CD1c-positive myeloid dendritic cell (primary cell): Measurements from ENCODE around the gene NRG2.

Experiments
- DNase-seq: peaks from one replicate; pipeline ENCODE4 v3.0.0-alpha.2; 2016; ENCODE audit errors: extremely low spot score

NRG2 gene

DNA sequence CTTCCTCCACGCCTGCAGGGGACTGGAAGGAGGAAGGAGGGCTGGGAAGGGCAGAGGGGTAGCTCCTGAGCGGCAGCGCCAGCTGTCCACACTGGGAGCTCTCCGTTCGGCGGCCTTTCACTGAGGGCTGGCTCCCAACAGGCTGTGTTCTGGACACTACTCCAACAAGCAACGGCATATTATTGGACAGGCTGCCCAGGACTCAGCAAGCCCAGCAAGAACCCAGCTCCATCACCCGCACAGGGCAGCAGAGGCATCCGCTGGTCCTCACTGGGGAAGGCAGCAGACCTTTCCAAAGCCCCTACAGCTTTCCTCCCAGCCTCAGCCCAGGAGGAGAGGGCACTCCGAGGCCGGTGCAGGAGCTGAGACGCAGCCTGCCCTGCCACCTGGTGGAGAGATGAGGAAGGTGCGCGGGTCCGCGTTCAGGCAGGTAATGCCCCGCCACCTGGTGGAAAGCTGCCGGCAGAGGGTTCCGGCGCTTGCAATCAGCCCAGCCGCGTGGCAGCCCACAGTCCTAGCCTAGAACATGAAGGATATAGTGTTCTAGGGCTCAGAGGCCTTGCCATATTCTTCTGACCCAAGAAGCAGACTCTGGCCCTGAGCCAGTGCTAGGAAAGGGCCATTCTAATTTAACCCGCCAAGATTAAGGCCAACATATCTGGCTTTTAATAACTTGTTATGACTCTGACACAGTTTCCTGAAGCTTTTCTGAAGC lies 74.4 kb downstream of the NRG2 start:
- peak; percentile 86 for DNase-seq

DNA sequence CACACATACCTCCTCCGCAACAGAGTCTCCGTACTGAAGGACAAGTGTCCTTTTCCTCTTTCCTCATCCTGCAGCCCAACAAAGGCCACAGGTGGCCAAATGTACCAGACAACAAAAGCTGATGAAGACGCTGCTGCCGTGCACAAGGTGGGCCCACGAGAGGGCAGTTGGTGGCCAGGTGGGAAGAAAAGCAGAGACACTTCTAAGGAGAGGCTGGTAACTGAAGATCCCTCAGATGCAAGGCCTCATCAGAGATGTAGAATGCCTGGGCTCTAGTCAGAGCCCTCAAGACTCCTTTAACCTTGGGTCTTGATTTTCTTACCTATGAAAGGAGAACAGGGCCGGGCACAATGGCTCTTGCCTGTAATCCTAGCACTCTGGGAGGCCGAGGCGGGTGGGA lies 75.7 kb downstream of the NRG2 start:
- no peak for DNase-seq

DNA sequence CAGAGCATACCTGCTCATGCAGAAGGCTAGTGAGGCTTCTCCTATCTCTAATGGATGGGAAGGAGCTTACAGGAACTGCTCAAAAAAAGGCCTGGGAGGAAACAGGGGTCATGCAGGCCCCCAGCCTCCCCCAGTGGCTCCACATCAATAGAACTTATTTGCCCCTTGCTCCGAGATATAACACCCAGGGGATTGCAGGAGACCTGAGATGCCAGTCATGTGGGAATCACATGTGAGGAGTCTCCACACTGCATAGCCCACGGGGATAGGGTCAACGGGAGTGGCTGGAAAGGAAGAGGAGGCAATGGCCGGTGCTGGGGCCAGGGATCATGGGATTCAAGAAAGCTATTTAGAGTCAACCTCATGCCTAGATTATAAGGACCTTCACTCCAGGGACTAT lies 76.2 kb downstream of the NRG2 start:
- no peak for DNase-seq

DNA sequence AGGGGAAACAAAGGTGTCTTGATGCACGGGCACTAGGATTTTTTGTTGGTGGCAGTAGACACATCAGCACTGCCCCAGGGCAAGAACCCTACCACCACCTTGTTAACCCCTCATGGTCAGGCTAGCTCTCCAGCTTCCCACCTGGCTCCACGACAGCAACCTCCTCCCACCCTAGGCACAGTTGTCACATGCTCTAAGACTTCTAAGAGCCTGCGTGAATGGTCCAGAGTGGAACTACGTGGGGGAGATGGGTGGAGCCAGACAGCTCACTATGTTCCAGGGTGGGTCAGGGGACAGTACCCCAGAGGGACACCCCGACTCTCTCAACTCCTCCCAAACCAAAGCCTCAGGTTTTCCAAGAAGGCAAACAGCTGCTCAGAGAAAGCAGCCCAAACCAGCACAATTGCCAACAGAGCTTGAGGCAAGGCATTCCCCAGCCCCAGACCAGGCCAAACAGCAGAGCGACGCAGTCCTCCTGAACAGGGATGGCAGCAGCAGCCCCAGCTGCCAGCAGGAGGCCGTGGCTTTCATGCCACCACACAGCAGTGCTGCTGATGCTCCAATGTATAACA lies 78.0 kb downstream of the NRG2 start:
- DNase-seq, result no peak

DNA sequence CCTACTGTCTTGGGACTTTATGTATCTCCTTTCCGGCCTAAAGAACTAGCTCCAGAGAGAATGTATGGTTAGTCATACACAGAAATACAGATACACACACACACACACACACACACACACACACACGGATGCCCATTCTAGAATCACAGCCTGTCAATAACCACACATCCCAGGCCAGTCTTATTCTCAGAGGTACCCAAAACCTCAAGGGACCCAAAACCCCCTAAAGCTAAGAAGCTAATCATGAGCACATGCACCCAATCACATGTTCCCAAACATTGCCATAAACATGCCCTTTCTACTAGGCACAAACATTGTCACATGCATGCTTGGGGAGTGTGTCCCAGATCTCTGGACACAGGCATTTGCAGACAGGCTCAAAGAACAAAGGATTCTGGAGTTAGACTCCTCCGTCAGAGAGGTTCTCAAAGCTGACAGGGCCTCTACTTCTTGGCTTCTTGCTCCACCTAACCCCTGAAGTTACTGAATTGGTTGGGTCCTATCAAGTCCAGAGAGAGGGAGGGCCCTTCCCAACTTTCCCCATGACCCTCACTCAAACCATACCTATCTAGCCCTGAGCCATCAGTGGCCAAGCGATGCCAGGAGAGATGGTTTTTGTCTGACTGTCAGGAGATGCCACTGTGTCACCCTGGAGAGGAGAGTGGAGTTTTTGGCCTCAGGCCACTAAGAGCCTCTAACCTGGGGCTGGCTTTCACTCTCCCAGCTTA lies 78.7 kb downstream of the NRG2 start:
- no peak for DNase-seq

DNA sequence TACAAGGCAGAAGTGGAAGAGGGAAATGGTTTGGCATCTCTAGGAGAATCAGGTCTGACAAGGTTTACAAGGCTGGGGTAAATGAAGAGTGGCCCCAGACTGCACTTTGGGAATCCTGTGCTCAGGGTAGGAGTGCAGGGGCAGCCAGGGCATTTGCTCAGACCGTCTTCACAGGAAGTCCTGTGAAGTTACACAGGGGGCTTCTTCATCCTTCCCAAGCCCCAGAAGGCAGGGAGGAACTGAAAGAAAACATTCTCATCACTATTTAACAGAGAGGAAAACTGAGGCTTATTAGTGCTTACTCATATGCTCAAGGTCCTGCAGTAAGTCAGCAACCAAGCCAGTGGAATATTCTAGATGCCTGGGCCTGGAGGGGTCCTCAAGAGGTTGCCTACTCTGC lies 80.7 kb downstream of the NRG2 start:
- no peak for DNase-seq

DNA sequence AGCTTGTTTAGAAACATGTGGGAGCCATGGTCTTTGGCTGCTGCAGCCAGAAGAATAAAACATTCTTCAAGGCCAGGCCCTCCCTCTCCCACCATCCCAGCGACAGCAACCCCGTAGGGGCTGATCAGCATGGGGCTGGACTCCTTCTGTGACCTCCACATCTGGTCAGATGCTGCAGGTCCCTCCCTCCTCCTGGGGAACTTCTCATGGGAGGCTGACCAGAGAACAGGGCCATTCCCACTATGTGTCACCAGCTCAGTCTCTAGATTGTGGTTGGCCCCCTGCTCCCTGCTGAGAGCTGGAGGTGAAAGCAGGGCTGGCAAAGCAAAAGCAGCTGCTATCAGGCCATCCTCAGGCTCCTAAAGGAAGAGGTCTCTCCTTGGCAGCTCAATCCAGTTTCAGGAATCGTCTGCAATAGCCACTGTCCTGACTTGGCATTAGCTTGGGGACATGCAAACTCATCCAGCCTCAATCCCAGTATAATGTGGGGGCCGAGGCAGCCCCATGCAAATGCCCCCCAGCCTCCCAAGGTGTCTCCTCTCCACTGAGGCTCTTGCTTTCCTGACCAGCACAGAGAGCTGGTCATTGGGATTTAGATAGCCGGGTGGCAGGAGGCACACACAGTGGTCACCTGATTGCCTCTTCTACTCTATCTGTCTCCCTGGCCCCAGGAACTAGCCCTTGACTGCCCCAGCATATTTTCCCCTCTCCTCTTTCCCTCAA lies 81.5 kb downstream of the NRG2 start:
- no peak for DNase-seq

DNA sequence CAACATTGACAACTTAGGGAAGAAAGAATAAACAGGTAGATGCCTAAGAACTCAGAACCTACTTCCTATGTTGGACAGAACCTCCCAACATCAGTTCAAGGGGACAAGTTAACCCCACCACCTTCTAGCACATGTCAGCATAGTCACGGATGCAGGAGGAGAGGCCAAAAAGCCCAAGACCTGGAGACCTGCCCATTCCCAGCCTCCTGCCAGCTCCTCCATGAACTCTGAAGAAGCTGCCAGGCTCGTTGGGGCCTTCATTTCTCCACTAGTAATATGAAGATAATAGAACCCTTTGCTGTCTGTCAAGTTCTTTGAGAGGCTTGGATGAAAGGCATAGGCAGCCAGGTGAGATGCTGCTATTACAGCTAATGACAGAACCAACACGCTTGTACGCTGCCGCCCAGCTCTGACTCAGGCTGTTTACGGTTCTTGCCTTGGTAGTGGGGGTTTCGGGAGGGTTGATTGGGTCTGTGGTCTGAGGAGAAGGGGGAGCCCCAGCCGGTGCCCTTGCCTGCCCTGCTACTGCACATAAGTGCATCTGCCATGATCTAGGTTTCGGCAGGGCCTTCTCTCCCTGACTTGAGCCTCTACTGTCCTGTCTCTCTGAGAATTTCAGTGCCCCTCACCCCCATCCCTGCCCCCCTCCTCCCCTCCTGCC lies 82.2 kb downstream of the NRG2 start:
- DNase-seq, result no peak

DNA sequence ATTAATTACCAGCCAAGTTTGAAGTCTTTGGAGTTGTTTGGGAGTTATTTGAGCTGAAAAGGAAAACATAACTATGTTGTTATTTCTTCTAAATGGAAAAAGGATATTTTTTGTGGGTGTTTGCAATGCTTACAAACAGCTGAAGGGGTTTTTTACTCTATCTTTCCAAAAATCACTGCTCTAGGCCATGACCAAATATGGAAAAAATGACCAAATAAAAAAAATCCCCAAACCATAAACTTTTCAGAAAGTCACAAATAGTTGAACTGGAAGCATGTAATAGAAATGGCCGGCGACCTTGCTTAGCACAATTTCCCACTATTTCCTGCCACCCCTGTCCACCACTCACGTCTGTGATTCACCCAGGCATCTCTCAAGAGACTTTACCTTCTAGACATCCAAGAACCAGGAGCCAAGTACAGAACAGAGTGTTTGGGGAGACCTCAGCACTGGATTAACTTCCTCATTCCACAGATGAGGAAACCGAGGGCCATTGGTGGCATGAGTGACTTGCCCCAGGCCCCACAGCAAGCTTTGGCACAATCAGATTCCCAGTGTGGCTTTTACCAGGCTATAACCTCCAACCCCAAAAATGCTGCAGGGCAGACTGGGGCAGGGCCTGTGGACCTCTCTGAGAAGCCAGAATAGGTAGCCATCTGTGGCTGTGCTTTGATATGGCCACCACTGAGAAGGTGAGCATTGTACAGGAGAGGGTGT lies 84.5 kb downstream of the NRG2 start:
- DNase-seq, result no peak

DNA sequence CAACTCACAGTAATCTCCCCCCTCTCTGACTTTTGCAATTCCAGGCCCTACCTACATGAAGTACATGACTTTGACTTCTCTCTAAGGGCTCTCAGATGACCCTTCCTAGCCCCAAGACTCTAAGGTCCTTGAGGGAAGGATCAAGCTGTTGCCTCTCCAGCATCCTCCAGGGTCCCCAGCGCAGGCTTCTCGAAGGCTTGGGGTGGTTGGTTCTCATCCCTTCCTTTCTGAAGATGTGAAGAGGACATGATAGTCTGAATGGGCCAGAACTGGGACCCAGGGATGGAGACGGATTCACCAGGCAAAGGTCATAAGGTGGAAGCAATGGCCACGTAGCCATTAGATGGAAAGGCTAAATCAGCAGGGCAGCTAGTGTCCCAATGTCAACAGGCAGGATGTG lies 86.8 kb downstream of the NRG2 start:
- DNase-seq, result no peak

DNA sequence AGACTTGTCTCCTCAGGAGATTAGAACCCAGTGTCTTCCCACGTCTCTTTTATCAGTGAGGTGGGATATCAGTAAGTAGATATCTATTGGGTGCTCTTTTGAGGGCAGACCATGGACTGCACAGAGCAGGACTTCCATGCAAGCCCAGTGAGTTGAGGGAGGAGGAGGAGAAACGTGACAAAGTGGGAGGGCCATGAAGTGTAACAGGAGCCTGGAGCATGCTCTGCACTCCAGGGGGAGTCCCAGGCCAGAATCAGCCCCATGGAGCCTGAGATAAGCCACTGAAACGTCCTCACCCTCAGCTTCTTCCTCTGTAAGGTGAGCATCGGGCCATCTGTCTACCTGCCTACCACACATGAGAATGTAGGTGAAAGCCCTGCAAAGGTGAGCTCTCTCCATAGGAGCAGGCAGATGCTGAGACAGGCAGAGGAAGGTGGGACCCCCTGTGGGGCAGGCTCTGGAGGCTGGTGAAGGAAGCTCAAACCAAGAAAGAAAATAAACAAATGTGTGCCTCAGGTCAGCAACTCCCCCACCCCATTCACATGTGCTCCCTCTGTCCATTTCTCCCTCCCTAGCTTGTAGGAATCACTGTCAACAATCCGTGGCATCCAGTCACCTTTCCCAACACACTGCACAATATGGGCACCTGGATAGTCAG lies 87.4 kb downstream of the NRG2 start:
- no peak for DNase-seq

DNA sequence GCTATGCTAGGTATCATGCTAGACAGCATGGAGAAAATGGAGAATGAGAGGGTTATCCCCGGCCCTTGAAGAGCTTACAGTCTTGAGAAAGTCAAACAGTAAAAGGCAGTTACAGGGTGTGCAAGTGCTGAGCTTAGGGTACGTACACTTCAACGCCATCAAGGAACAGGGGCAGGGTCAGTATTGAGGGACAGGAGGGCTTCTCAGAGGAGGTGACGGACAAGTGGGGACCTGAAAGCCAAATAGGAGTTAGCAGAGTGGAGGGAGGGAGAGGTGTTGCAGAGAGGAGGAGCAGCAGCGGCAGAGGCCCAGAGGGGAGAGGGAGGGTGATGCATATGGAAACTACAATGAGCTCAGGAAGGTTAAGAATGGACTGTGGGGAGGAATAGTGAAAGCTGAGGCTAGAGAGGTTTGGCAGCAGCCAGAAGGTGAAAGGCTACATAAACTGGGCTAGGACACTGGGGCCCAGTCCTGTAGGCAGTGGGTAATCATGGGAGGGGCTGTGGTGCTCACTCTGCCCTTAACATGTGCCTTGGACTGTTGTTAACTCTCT lies 88.0 kb downstream of the NRG2 start:
- no peak for DNase-seq

DNA sequence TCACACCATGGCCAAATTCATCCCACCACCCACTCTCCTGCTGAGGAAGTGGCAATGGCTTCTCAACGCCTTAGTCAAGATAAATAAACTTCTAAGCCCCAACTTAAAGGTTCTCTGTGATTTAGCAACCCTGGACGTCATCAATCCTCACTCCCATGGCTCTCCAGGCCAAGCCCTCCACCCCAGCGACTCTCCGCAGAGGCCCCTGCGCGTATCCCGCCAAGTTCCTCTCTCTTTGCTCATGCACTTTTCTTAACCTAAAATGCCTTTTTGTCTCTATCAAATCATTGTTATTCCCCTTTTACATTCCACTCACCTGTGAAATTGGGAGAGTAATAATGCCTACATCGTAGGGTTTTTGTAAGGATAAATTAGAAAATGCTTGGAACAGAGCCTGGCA lies 88.6 kb downstream of the NRG2 start:
- DNase-seq, result no peak

DNA sequence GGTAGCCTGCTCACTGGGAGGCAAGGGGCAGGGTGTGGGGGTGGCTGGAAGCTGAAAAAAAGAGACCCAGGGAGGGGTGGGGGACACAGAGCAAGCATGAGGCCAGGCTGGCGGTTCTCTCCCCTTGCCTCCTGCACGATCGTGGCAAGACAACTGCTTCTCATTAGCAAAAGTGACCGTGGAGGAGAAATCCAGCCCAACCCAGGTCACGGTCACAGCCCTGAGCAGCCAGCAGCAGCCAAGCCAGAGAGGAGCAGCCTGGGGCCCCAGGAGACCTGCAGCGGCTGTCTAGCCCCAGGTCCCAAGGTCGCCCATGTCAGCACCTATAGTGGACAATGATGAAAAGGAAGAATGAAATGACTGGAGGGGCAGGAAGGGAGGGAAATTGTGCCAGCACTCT lies 89.1 kb downstream of the NRG2 start:
- no peak for DNase-seq

DNA sequence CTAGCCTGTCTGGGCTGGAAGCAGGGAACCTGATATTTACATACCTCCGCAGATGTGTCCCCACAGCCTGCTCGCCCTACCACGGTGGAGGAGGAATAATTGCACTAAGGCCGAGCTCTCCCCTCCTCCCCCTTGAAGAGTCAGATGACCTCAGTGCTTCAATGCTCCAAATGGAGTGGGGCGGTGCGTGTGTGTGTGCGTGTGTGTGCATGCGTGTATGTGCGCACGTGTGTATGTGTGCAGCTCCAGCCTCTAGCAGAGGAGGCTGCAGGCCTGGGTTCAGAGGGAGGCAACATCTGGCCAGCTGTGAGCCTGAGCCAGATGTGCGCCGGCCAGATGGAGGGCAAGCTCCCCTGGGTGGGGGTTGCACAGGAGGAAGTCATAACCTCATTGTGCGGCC lies 90.5 kb downstream of the NRG2 start:
- DNase-seq, result no peak

DNA sequence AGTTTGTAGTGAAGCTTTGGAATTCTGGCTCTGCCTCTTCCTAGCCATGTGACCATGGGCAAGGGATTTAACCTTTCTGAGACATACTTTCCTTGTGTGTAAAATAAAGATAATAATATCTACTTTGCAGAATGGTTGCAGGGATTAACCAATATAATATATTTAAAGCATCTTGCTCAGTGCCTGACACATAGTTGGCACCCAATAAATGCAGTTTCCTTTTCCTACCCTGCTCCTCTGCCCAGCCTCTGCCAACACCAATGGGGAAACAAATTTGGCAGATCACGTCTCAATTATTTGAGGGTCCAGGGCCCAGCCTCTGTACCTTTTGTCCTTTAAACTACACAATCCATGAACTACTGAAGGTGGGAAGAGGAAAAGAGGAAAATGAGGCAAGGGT lies 91.1 kb downstream of the NRG2 start:
- no peak for DNase-seq

DNA sequence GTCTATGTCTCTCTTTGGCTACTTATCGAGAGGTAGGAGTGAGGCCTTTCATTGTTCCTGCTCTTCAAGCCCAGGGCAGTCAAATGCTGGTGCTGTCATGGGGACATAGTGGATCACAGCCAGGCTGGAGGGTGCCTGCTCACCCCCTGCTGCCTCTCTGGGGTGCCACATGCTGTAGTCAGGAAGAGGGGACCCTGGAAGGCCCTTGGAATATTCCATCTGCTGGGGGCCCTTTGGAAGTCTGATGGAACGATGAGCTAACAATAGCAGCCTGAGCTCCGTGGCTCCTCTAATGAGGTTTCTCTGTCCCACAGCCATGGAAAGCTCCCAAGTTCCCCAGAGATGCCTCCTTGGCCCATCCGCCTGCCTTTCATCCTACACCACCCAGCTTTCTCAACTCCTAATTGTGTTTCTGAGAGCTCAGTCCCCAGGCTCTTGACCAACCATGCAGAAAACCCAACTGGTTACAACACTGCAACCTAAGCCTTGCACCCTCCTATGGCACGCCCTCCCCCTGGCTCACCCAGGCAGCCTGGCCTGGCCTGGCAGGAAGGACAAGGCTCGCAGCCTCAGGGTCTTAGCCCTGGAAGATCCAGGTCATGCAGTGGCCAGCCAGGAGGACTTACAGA lies 91.7 kb downstream of the NRG2 start:
- no peak for DNase-seq

DNA sequence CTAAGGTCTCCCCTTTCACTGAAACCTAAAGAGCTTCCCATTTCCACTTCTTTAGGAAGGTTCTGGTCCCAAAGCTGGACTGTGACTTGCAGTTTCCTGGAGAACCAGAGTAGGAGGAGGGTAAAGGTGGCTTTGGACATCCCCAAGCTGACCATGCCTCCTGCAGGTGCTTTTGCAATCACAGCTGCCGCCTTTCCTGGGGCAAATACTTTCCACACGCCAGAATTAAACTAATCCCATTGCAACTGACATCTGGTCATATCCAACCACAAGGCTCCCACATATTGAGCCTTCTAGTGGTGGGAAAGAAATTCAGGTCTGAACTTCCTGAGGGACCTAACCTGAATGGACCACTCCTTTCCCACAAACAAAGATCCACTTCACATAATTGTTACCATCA lies 92.7 kb downstream of the NRG2 start:
- DNase-seq, result no peak

DNA sequence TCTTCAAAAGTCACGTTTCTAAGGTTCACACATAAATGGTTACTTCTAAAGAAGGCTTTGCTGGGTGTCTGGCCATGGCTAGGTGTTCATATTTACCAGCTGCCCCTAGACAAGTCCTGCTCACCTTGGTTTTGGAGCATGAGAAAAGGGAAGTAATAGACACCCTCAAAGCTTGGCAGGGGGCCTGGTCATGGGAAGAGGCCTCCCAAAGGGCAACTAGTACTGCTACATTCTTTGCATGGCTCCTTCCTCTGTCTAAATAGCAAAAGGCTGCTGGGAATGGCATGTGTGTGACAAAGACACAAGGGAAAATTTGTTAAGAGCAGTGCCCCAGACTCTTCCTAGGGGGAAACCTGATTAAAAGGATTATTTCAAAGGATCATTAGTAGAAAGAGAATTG lies 93.4 kb downstream of the NRG2 start:
- no peak for DNase-seq

DNA sequence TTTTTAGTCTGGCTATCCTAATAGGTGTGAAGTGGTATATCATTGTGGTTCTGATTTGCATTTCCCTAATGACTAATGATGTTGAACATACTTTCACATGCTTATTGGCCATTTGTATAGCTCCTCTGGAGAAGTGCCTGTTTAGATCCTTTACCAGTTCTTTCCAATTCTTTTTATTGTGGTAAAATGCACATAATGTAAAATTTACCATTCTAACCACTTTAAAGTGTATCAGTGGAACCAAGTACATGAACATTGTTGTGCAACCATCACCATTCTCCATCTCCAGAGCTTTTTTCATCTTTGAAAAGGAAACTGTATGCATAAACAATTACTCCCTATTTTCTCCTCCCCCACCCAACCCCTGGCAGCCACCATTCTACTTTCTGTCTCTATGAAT lies 95.4 kb downstream of the NRG2 start:
- DNase-seq, result no peak
